GM18499 (cell line): ENCODE results near the gene CD300LG.
"Not testable (repeated sequence)": the region's sequence is repeated elsewhere in the genome, so short reads cannot be mapped to it uniquely, and the experiment has no call there.

Source experiments
- ATAC-seq: cut with Tn5 transposase; IDR thresholded peaks from one replicate; pipeline ENCODE4 v1.9.1; 2021; ENCODE audit warnings: moderate number of reproducible peaks; ENCODE audit not compliant: insufficient read depth, unreplicated experiment

CD300LG gene

DNA sequence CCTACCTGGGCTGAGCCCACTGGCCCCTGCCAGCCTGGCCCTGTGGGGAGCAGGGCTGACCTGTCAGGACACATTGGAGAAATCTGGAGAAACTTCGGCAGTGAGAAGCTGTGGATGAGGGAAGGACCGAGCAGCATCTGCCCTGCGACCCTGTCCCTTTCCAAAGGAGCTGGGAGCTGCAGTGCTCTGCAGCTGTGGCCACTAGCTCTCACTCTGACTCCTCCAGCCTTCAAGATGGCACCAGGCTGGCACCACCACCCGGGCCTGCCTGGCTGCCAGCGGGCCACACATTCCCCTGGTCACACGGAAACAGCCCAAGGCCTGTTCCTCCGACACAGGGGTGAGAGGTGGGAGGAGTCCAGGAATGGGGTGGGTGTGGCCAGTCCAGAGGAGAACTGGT is 30.1 kb downstream of the CD300LG start:
- ATAC-seq, result no peak

DNA sequence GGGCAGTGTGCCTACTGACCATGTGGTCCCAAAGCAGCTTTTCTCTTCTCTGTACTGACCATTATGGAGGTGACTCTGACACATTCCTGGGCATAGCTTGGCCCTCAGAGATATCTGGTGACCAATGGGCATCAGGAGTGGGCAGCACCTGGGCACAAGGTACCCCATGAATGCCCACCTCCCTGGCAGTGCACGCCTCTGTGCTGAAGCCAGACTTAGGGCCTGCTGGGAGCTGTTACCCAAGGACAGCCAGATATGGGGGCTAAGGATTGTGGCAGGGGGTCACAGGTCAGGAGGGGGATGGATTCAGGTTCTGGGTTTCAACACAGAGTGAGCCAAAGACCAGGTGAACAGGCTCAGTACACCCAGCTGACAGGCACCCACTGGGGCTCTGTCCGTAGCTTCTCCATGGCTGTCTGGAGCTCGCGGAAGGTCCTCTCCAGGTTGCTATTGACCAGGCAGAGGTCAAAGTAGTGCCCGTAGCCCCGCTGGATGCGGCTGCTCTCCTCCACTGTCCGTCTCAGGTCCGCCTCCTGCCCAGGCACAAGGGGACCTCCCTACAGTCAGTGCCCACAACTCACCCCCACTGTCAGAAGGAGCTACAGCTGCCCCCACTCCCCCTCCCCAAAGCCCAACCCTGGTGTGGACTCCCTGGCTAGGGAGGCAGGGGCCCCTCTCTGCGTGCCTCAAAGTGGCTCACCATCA is 30.6 kb downstream of the CD300LG start:
- ATAC-seq, result no peak

DNA sequence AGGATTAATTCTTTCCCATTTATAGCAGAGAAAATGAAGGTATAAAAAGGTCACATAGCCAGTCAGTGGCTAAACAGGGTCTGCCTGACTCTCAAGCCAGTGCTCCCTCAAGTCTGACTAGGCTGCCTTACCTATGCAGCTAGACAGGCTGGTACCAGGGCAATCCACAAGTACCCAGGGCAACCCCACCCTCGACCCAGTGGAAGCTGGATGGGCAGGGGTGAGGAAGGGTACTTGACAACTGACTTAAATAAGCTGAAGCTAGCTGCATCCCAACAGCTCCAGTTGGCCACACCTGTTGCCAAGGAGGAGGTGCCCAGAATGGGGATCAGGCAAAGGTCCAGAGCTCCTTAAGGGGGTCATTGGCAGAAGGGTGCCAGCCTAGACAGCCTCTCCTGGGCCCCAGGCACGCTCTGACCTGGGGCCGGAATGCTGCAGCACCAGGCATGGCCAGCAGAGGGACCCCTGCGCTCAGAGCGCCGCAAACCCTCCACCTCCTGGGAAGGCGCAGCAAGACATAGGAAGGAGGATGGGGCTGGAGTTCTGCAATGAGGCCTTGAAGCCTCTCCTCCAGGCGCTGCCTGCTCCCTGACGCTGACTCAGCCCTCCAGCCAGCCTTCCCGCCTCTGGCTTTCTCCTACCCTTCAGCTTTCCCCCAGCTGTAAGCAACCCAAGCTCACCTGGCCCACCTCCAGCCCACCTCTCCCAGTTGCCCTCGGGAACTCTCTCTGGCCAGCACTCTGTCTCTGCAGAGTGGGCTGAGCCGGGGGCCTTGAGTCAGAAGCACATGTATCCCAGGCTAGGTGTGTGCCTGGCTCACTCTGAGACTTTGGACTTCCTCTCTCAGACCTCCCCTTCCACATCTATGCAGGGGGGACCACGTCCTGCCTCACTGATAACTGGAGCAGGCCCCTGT is 31.5 kb downstream of the CD300LG start:
- ATAC-seq, result no peak

DNA sequence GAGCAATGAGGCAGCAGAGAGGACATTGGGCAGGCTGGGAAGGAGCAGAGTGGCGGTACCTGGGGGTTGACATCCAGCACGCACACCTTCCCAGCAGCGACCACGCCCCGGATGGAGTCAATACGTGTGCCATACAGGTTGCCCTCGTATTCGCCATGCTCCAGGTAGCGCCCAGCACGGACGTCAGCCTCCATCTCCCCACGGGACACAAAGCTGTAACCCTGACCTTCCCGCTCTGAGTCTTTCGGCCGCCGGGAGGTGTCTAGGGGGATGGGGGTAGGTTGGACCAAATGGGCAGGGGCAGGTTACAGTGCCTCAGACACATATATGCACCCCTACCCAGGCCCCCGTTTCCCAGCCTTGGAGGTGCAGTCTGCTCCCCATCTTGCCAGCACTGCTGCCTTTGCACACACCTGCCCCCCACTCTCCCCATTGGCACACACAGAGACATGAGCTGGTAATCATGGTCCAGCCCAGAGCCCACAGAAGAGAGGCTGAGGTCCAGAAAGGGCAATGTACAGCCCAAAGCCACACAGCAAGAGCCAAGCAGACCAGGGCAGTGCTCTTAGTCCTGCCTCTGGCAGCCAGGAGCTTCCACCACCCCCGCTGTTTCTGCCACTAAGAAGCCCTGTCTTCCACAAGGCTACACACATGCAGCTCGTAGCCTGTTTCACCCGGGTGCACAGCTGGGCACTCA is 32.9 kb downstream of the CD300LG start:
- ATAC-seq, result no peak

DNA sequence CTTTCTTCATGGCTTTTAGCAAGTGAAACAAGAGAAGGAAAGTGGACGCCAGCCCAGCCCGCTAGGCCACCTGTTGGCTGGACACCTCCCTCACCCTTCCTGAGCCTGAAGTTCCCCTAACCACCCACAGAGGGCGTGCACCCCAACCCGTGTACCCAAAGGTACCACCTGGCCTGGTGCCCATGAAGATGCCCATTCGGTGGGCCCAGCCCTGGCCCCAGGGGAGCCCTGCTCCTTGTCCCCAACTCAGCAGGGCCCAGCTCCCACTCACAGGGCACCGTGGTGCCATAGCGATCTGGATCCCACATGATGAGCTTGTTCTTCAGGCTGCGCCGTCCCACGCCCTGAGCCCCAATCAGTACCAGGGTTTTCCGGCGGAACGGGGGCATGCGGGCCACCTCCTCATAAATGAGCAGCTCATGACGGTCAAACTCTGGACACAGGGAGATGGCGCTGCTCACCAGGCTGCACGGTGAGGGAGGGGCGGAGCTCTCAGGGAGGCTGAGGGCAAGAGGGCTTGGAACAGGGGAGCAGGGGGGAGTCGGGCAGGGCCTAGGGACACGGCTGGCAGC is 33.5 kb downstream of the CD300LG start:
- no peak for ATAC-seq

DNA sequence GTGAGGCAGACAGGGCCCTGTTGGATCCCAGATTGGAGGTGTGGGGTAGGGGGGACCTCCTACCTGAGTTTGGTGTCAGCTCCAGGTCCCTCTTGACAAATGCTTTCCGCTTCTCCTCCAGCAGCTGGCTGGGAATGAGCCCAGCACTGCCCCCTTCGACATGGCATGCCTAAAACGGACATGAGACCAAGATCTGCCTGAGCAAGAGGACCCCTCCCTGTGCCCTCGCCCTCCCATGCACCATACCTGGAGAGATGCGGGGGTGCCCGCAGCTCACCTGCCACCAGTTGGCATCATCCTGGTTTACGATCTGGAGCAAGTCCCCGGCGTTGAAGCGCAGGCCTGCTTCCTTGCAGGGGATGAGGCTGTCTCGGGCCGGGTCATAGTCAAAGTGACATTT is 34.2 kb downstream of the CD300LG start:
- no peak for ATAC-seq

DNA sequence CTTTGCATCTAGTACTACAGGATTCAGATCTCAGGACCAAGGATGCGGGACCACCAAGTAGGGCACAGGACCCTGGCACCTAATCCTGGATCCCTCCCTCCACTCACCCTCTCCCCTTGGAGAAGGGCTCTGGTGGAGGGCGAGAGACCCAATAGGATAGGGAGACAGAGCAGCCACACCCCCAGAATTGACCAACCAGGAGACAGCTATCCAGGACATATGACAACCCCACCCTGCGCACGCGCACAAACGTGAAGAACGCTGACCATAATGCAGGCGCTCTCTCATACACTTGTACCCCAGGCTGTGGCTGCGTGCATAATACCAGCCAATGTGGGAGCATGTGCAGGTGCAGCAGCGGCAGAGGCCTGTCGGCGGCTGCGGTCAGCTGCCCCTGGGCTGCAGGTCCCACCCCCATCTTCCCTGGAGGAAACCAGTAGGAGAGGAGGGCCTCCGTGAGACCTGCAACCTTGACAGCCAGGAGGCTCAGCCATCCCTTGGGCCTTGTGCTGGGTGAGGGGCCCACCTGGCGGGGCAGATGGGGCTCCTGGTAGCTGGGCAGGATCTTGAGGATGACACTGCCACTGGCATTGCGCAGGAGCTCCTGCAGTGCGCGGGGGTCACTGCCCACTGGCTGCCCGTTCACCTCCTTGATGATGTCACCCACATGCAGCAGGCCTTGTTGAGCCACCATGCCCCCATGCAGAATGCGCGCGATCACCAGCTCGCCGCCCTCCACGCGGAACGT is 35.0 kb downstream of the CD300LG start:
- ATAC-seq, result no peak

DNA sequence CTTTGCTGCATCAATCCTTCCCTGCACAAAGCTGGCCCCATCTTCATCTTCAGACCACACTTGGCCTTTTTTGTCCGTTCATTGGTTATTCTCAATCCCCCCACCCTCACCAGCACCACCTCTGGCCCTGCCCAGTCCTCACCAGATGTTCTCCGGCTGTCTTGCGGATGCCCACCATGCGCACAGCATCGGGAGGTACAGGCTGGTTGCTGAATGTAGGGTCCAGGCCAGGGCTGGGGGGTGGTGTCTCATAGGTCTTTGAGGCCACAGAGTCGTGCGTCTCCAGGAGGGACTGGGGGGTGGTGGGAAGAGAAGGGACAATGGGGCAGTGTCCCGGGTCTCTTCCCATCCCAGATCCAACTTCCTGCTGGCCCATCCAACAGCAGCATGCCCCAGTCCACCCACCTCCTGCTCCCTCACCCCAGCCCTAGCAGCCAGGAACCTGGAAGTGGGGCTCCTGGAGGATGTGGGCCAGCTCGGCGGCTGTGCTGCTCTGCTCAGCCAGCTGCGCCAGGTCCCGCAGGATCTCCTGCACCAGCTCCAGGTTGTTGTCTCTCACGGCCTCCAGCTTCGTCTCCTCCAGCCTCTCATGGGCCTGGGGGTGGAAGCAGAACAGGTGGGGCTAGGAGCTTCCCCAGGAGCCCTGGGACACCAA is 35.9 kb downstream of the CD300LG start:
- ATAC-seq, result no peak

DNA sequence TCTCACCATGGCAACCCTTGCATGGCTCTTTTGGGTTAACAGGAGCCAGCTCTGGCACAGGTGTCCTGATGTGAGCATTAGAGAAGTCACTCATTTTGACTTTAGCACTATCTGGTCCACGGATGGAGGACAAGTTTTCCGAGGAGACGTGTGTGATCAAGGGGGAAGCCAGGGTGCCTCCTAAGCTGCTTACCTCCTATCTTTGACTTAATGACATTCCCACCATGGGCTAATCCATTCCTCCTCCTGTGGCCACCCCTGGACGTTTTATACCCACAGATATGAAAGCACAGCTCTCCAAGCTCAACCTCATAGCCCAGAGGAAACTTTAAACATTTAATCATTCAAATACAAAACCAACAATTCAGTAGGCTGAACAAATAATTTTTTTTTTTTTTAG is 41.6 kb downstream of the CD300LG start:
- ATAC-seq, result no peak

DNA sequence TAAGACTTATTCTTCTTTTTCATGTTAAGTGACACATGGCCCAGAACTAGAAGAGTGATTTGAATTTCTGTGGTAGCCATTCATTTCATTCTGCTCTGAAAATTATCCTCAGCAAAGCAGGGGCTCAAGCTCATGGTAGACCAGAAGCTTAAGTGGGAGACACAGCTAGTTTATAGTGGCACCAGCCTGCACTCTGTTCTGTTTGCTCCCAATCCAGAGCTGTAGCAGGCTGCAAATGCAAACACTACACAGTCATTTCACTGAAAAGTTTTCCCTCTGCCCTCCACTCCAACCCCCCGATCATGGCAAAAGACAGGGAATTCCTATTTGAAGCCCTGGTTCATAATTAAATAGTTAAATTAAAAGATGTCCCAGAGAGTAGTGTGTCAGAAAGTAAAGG is 43.3 kb downstream of the CD300LG start:
- no peak for ATAC-seq

DNA sequence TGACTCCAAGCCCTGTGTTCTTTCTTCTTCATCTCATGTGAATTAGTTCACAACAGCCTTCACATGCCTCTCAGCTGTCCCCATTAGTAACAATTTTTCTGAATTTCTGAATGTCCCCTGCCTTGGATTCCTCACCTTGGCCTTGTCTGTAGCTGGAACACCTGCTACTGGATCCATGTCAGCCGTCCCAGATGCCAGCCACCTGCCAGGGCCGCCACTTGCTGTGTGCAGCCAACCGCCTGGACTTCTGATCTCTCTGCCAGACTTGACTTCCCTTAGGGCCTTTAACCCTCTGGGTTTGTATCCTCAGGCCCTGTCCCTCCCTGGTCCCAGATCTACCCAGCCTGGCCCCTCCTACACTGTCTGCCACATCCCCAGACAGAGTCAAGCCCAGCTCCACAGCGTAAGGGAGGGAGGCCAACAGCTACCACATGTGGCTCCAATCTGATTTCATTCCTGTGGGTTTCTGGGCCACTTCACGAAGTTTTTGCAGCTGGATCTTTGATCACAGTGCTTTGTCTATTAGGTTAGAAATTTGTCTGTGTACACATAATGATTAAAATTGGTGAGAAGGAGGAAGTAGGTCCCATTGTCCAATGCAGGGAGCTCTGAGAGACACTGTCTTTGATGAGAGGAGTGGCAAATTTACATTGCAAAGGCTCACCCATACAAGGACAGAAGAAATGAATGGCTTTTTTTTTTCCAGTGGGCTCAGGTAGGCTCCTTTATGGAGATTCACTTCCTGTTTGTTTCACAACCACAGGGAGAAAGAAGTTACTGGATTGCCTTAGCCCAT is 45.1 kb downstream of the CD300LG start:
- ATAC-seq, result no peak

DNA sequence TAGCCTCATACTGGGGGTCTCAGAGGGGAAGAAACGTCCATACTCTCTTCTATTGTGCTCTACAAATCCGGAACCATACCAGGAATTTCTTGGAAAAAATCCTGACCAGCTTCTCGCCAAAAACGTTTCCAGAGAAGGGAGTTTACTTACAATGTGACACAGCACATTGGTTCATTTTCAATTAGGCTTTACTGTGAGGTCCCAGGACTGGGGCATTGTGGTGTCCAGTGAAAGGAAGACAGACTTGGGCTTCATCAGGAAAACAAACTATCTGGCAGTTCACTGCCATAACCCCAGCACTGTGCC is 45.6 kb downstream of the CD300LG start:
- ATAC-seq, result no peak

DNA sequence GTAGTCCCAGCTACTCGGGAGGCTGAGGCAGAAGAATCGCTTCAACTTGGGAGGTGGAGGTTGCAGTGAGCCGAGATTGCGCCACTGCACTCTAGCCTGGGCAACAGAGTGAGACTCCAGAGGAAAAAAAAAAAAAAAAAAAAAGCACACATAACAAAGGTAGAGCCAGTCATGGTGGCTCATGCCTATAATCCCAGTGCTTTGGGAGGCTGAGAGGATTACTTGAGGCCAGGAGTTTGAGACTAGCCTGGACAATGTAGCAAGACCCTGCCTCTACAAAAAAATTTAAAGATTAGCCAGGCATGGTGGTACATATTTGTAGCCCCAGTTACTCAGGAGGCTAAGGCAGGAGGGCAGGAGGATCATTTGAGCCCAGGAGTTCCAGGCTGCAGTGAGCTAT is 47.5 kb downstream of the CD300LG start:
- not testable (repeated sequence) for ATAC-seq

DNA sequence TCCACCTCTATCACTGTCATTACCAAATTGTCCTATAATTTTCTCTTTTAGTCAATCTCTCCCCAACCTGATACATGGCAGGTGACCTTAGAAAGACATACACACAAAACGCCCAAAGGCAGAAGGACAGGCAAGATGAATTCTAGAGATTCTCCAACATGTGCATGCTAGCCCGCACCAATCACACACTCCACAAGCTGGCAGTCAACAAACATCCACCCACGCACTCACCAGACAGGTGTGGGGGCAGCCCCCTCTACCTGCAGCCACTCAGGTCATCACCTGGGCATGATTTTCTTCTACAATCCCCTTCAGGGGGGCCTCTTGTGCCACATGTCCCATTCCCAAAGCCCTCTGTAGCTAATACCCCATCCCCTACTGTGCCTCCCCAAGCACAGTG is 50.9 kb downstream of the CD300LG start:
- no peak for ATAC-seq

DNA sequence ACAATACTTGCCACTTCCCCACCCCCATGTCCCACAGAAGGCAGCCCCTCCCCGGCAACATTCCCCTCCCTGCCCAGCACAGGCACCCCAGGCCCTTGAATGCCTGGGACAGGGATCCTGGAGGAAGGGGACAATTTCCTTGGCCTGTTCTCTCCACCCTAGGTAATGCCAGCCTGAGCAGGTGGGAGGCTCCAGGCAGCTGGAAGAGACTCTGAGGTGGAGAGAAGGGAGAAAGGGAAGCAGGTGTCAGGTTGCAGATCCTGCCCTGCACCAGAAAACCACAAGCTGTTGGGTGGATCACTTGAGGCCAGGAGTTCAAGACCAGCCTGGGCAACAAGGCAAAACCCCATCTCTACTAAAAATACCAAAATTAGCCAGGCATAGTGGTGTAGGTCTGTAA is 51.5 kb downstream of the CD300LG start:
- no peak for ATAC-seq

DNA sequence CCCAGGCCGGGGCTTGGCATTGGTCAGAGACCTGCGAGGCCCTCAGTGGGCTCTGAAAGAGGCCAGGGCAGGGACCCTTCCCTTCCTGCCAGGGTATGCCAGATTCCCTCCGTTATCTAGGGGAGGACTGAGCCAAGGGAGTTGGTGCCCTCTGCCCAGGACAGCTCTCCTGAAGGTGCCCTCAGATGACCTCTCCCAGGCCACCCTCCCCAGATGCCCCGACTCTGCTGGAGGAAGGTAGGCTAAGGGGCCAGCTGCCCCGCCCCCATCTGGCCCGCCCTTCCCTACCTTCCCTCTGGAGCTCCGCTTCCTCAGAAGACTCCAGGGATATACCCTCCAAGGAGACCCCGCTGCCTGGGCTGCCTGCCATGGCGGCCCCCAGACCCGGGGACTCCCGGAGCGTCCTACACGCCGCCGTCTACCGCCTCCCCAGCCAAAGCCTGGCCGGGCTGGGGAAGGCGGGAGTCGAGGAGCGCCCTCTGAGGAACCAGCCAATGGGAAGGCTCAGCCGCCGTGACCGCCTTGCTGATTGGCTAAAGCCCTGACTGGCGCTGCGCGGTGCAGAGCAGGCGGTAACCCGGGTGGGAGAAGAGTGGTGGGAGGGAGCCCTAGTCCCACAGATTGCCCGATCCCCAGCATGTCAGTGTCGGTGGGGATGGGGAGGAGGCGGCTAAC is 53.3 kb downstream of the CD300LG start:
- ATAC-seq, result no peak

DNA sequence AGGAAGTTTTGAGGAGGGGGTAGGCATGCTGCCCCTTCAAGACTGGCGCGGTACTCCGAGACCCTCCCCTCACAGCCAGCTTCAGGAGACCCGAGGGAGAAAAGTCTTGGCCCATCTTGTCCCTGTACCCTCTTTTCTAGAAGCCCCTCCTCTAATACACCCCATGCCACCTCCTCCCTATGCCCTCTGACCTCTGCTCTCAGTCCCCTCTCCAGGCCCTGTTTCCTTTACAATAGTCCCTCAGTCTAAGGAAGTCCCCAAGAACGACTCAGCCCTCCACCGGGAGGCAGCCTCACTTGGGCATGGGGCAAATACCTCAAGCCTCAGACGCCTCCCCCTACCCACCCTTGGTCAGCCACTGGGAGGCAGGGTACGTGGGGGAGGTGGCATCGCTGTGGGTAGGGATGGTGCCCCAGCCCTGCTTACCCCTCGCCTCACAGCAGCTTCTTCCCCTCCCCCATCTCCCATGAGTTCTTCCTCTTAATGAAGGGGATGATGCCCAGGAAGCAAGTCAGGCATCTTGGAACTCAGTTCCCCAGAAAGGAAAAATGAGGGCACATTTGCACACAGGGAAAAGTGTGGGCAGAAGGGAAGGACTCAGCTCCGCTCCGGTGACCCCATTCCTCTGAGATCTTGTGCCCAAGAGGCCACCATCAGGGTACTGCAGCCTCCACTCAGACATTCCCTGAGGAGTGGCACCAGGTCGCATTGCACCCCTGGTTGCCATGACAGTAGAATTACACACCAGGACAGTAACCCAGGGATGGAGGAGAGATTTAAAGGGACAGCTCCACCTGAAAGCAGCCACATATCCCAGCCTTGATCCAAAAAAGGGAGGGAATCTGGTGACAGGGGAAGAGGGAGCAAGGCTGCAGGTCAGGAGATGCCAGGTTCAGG is 54.1 kb downstream of the CD300LG start:
- no peak for ATAC-seq
